ENCODE data around the gene ZMAT5.
A peak's percentile ranks its signal among the peaks of the same experiment; 100 is the strongest.

ZMAT5 gene

GRCh38 chr22:29733362-29734201 is 33.2 kb downstream of the ZMAT5 start:
- TF ChIP-seq USF1 (IDR thresholded peaks at IDR 0.05) (peak; percentile 82), TAF1 (IDR thresholded peaks at IDR 0.05; ENCODE audit: low read depth) (no peak), EP300 (IDR thresholded peaks at IDR 0.05; ENCODE audit: borderline replicate concordance) (peak; percentile 71; the same call in 1 of the 2 replicates), CEBPB (IDR thresholded peaks at IDR 0.05) (peak; percentile 88), FOXM1 (IDR thresholded peaks at IDR 0.05; ENCODE audit: borderline replicate concordance, low read depth) (no peak), RAD21 (IDR thresholded peaks at IDR 0.05; ENCODE audit: low read depth) (no peak), NFIC (IDR thresholded peaks at IDR 0.05) (peak; percentile 90), TEAD4 (IDR thresholded peaks at IDR 0.05) (peak; percentile 69), TCF12 (IDR thresholded peaks at IDR 0.05; ENCODE audit: low read depth) (peak; percentile 80), ZBTB7A (IDR thresholded peaks at IDR 0.05; ENCODE audit: low read depth) (peak; percentile 77), YY1 (IDR thresholded peaks at IDR 0.05; ENCODE audit: low read depth) (no peak), CREB1 (IDR thresholded peaks at IDR 0.05; ENCODE audit: low read depth) (no peak), EGR1 (IDR thresholded peaks at IDR 0.05) (no peak), REST (IDR thresholded peaks at IDR 0.05; ENCODE audit: low read depth) (no peak)
- TF ChIP-seq, protein P1, sequence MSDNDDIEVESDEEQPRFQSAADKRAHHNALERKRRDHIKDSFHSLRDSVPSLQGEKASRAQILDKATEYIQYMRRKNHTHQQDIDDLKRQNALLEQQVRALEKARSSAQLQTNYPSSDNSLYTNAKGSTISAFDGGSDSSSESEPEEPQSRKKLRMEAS (IDR thresholded peaks at IDR 0.05) = peak; percentile 69

DNA sequence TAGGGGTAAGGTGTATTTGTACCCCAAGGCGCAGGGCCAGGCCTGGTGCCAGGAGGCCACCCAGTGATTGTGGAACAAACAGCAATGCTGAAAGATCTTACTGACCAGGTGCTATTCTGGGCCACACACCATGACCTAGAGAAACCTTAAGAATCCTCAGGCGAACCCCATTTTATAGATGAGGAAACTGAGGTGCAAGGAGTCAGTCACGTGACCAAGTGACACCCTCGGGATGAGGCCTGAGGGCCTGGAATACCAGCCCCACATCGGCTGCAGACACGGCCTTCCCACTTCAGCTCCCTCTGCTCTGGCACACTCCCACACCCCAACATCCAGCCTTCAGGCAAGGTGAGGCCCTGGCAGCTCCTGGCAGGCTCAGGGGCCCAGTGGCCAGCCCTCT is 33.9 kb downstream of the ZMAT5 start:
- no peak for TF ChIP-seq EP300 (IDR thresholded peaks at IDR 0.05; ENCODE audit: borderline replicate concordance)
- no peak for TF ChIP-seq CREB1 (IDR thresholded peaks at IDR 0.05; ENCODE audit: low read depth)
- TF ChIP-seq NFIC (IDR thresholded peaks at IDR 0.05) = no peak
- TF ChIP-seq TAF1 (IDR thresholded peaks at IDR 0.05; ENCODE audit: low read depth) = no peak
- TF ChIP-seq YY1 (IDR thresholded peaks at IDR 0.05; ENCODE audit: low read depth) = no peak
- no peak for TF ChIP-seq TEAD4 (IDR thresholded peaks at IDR 0.05)
- TF ChIP-seq FOXM1 (IDR thresholded peaks at IDR 0.05; ENCODE audit: borderline replicate concordance, low read depth) = no peak
- TF ChIP-seq, protein P1 (IDR thresholded peaks at IDR 0.05) = no peak
- no peak for TF ChIP-seq CEBPB (IDR thresholded peaks at IDR 0.05)
- no peak for TF ChIP-seq EGR1 (IDR thresholded peaks at IDR 0.05)
- TF ChIP-seq USF1 (IDR thresholded peaks at IDR 0.05) = no peak

GRCh38 chr22:29731058-29731850 is 35.6 kb downstream of the ZMAT5 start:
- no peak for TF ChIP-seq CREB1 (IDR thresholded peaks at IDR 0.05; ENCODE audit: low read depth)
- TF ChIP-seq TCF12 (IDR thresholded peaks at IDR 0.05; ENCODE audit: low read depth) = no peak
- no peak for TF ChIP-seq EGR1 (IDR thresholded peaks at IDR 0.05)
- no peak for TF ChIP-seq REST (IDR thresholded peaks at IDR 0.05; ENCODE audit: low read depth)
- TF ChIP-seq, protein P1 (IDR thresholded peaks at IDR 0.05) = no peak
- no peak for TF ChIP-seq NFIC (IDR thresholded peaks at IDR 0.05)

GRCh38 chr22:29729161-29729560 is 37.6 kb downstream of the ZMAT5 start:
- TF ChIP-seq ZBTB7A (IDR thresholded peaks at IDR 0.05; ENCODE audit: low read depth) = no peak
- TF ChIP-seq NFIC (IDR thresholded peaks at IDR 0.05) = no peak
- no peak for TF ChIP-seq CEBPB (IDR thresholded peaks at IDR 0.05)

DNA sequence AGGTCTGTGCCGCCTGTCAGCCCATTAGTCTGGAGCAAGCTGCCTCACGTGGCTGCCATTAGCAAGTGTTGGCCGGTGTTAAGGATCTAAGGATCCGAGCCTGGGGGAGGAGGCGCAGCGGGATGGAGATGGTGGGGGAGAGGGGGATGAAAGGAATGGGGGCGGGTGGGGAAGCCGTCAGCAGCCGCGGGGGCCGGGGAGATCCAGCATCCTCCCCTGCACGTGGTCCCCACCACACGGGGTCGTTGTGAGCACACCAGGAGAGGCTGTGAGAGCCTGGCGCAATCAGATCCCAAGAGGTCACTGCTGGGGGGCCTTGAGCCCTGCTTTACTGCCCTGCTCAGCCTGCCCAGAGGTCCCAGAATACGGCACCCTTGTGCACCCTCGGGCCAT is 39.7 kb downstream of the ZMAT5 start:
- TF ChIP-seq TCF12 (IDR thresholded peaks at IDR 0.05; ENCODE audit: low read depth) (no peak), CREB1 (IDR thresholded peaks at IDR 0.05; ENCODE audit: low read depth) (no peak), YY1 (IDR thresholded peaks at IDR 0.05; ENCODE audit: low read depth) (no peak), RAD21 (IDR thresholded peaks at IDR 0.05; ENCODE audit: low read depth) (peak; percentile 58)
